HG03460 (cell line): ENCODE data around the gene RPS23.

Experiments used
- ATAC-seq: cut with Tn5 transposase; IDR thresholded peaks from one replicate; pipeline ENCODE4 v1.9.1; 2021; ENCODE audit not compliant: unreplicated experiment

RPS23 gene

GRCh38 chr5:82277987-82278710, at the start of gene RPS23:
TSS of gene RPS23 (minus strand) at chr5:82278354. CDS start at chr5:82278323, 31 bp downstream.
- peak; percentile 96 for ATAC-seq

- no peak for ATAC-seq
Observed at GRCh38 chr5:82327941-82328340, 49.8 kb upstream of the RPS23 start.

- ATAC-seq, result no peak
Observed at GRCh38 chr5:82325996-82326395, 47.8 kb upstream of the RPS23 start.

GRCh38 chr5:82325155-82325554, 47.0 kb upstream of the RPS23 start:
- ATAC-seq, result no peak

- ATAC-seq, result no peak
Observed at GRCh38 chr5:82320966-82321365, 42.8 kb upstream of the RPS23 start.

GRCh38 chr5:82319651-82320376, 41.7 kb upstream of the RPS23 start:
- no peak for ATAC-seq

- ATAC-seq, result no peak
Observed at GRCh38 chr5:82319192-82319591, 41.0 kb upstream of the RPS23 start.

GRCh38 chr5:82314964-82315758, 37.0 kb upstream of the RPS23 start:
- ATAC-seq, result no peak

GRCh38 chr5:82313016-82313415, 34.9 kb upstream of the RPS23 start:
- ATAC-seq, result no peak

GRCh38 chr5:82312373-82312856, 34.3 kb upstream of the RPS23 start:
- ATAC-seq, result no peak

- ATAC-seq, result no peak
Observed at GRCh38 chr5:82309091-82309531, 31.0 kb upstream of the RPS23 start.

GRCh38 chr5:82308416-82308815, 30.3 kb upstream of the RPS23 start:
- no peak for ATAC-seq

- ATAC-seq, result no peak
Observed at GRCh38 chr5:82307451-82307850, 29.3 kb upstream of the RPS23 start.

GRCh38 chr5:82306151-82306550, 28.0 kb upstream of the RPS23 start:
- ATAC-seq, result no peak

- ATAC-seq, result no peak
Observed at GRCh38 chr5:82301190-82301589, 23.0 kb upstream of the RPS23 start.

- ATAC-seq, result no peak
Observed at GRCh38 chr5:82298668-82299067, 20.5 kb upstream of the RPS23 start.

GRCh38 chr5:82297711-82298110, 19.6 kb upstream of the RPS23 start:
- no peak for ATAC-seq

GRCh38 chr5:82296929-82297328, 18.8 kb upstream of the RPS23 start:
- no peak for ATAC-seq

- ATAC-seq, result no peak
Observed at GRCh38 chr5:82295959-82296531, 17.9 kb upstream of the RPS23 start.

- no peak for ATAC-seq
Observed at GRCh38 chr5:82295144-82295543, 17.0 kb upstream of the RPS23 start.

GRCh38 chr5:82291420-82291819, 13.3 kb upstream of the RPS23 start:
- no peak for ATAC-seq
